ENCODE results near the gene MBNL1.

The MBNL1 gene

DNA sequence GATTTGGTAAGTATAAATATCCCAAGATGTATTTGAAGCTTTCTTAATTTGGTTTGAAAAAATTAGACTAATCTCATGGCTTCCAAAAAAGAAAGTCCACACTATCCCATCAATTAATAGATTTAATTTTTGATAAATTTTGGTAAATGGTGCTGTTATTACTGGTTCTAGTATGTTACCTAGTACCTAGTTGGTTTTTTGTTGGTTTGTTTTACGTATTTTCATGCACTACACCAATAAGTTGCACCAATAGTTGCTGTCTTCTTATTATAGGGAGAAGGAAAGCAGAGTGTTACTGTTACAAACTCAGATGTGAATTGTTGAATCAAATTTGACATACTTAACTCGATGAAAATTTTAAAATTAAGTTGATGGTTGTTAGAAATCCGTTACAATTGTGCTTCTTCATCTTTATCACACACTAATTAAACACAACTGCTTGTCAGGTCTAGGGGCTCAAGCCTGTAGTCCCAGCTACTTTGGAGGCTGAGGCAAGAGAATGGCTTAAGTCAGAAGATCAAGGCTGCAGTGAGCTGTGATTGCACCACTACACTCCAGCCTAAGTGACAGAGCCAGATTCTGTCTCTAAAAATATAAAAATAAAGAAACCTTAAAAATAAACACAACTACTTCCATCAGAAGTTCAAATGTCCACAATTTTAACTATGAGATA lies 23.1 kb upstream of the MBNL1 start:
- DNase-seq (ENCODE audit: low read depth): no peak
- no peak overlapping the region for H3K4me3 ChIP-seq (ENCODE audit: low read depth, low read length)

DNA sequence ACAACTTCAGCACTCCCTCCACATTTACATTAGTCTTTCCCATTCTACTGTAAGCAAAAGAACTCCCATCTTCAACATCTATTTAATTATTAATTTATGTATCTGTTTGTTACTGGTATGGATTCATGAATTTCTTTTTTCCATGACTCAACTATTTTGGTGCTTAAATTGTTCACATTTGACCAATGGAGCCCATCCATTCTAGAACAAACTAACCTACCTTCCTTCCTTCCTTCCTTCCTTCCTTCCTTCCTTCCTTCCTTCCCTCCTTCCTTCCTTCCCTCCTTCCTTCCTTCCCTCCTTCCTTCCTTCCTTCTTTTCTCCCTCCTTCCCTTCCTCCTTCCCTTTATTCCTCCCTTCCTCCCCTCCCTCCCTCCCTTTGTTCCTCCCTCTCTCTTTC lies 16.8 kb upstream of the MBNL1 start:
- no peak overlapping the region for H3K4me3 ChIP-seq (ENCODE audit: low read depth, low read length)
- DNase-seq (ENCODE audit: low read depth): no peak

DNA sequence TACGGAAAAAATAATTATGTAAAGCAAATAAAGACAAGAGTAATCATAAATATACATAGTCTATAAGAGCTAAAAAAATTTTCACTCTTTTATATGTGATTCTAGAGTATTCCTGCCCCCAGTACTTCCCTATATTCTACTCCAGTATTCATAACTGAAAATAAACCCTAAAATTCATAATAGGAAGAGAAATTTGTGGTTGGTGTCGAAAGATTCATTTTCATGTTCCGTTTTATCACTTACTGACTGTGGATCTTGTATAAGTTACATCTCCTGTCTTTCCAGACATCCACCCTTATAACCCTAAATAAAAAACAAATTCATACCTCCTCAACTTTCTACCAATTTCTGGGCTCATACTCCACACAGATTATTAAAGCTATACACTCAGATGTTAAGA lies 16.0 kb upstream of the MBNL1 start:
- DNase-seq (ENCODE audit: low read depth): no peak
- H3K4me3 ChIP-seq (ENCODE audit: low read depth, low read length): no peak overlapping the region

DNA sequence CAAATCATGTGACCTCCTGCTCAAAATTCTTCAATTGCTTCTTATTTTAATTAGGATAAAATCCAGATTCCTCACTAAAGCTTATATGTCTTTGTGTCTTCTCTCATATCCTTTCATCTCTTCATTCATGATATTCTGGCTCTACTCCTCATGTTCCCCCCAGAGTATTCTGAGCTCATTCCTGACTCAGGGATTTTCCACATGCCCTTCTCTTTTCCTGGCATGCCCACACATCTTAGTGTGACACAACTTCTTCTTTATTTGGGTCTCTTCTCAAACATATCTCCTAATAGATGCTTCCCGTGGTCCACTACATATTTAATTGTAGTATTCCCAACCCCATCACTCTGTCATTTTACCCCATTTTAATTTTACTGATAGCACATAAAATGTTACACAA lies 15.2 kb upstream of the MBNL1 start:
- DNase-seq (ENCODE audit: low read depth): no peak
- H3K4me3 ChIP-seq (ENCODE audit: low read depth, low read length): no peak overlapping the region

DNA sequence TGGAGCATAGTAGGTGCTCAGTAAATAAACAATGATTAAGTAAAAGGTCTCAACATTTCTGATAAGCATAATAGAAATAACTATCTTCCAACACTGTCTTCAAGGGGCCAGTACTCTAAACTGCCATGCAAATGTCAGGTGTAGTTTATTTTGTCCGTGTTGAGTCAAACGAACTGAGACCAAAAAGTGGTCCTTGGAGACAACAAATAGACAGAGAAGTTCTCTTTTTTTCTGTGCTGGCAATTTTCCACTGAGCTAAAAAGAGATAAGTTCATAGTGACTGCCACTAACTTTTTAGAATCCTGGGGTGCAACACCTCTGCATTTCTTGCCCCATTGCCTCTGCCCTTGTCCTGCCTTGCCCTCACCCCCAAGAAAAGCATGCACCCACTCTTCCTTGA lies 14.7 kb upstream of the MBNL1 start:
- H3K4me3 ChIP-seq (ENCODE audit: low read depth, low read length): no peak overlapping the region

DNA sequence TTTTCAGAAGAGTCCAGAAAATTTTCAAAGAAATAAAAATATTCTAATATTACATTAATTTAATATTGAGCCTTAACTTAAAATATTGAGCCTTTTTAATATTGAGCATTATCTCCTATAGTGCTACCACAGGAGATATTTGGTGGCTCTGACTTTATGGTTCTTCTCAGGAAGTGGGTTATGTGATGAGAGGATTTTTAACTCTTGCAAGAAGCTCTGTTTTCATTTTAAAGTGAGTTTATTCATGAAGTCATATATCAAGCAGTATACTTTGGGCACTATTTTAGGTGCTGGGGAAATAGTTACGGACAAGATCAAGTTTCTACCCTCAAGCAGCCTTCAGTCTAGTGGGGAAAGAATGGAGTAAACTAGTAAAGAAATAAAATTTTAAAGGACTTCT lies 13.4 kb upstream of the MBNL1 start:
- no peak overlapping the region for H3K4me3 ChIP-seq (ENCODE audit: low read depth, low read length)
- DNase-seq (ENCODE audit: low read depth): no peak

More for the DNA sequence above, 14.7 kb upstream of the MBNL1 start:
- no peak for DNase-seq (ENCODE audit: low read depth)

DNA sequence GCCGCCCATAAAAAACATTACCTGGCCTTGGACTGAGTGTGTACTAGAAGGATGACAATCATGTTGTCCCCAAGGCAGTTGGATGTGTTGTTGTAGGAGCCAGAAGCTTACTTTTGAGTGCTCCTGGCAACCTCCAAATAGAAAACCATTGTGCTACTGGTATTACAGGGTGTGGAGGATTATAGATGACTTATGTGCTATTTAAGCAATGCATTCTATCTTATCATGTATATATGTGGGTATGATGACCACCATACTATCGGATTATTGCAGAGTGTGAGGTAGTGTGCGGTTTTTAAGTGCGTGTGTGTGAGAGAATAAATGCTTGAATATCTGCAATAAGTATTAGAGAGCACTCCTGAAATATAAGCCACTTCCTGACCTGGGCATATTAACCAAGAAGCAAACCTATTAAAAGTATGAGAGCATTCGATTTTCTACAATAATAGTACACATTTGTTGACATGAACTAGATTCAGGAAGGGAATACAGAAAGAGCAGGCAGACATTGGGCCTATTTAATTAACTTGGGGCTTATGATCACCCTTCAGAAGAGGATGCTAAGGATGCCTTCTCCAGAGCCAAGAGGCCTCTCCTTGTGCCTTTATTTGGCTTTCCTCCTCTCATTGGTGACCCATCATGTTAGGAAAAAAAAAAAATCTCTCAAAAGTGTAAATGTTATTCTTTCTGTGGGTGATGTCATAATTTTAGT lies 11.7 kb upstream of the MBNL1 start:
- no peak for DNase-seq (ENCODE audit: low read depth)
- H3K4me3 ChIP-seq (ENCODE audit: low read depth, low read length): no peak overlapping the region

DNA sequence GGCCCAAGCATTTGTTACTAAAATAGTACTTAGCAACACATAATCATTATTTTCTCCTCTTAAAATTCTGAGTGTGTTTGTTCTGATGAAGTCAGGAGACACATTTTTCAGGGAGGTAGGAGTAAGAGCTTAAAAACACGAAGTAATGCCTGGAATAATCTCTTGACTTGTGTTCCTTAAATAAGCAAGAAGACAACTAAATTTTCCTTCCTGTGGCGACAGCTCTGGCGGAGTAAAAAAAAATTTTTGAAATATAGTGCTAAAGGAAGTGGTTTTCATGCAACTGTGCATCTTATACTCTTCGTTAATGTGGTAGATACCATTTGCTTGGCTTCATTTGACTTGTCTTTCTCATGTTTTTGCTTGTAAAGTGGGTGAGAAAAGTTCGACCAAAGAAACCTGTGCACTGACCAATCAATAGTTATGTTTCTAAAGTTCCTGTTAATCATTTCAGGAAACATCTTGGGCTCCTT lies 11.1 kb upstream of the MBNL1 start:
- DNase-seq (ENCODE audit: low read depth): no peak
- no peak overlapping the region for H3K4me3 ChIP-seq (ENCODE audit: low read depth, low read length)

DNA sequence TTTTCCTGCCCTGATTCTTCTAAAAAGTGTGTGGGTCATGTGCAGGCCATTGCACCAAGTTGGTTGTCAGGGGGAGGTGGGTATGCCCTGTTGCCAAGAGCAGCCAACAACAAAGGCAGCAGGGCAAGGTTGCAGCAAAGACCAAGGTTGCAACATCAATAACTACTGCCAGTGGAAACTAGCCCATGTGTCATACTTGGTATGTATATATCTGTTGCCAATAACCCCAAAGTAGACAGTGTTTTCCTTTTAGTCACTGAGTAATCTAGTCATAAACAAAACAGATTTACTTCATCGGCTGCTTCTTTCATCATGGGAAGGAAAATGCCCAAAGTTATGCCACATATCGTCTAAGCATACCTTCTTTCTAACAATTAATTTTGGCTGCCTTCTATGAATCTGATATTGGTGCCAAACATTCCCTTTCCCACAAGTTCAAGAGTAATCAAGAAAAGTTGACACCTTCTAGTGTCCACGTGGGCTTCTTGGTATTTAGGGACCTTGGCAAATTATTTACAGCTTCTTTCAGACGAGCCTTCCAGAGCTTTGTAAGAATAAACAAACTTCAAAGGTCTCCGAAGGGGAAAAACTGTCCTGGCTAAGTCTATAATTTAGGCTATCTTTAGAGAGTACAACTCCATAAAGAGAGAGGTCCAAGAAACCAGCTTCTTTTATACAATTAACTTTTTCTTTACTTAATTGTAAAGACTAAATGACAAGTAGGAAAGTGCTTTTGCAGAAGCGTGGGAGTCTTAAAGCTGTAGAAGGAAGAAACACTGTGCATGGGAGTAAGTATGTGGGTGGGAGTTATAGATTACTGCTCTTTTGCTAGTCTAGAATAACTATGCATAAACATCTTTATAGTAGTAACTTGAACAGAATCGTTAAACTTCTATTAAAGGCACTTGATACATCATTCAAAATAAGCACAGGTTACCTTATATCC lies 10.0 kb upstream of the MBNL1 start:
- H3K4me3 ChIP-seq (ENCODE audit: low read depth, low read length): no peak overlapping the region

DNA sequence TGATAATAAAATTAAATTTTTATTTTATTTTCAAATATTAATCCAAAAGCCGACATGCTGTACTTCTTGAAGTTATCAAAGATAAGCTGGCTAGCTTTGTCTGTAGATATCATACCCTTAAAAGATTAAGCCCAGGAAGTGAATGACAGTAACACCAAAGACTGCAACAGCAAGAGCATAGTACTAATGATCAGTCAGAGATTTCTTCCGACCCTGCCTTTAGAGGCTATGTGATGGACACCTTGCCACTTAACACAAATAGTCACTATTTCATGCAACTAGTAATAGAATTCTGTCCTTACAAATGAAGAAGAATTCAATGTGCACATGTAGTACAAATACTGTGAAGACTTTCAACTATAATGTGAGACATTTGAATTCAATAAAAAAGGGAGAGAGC lies 9.3 kb upstream of the MBNL1 start:
- DNase-seq (ENCODE audit: low read depth): no peak
- H3K4me3 ChIP-seq (ENCODE audit: low read depth, low read length): no peak overlapping the region

More for the DNA sequence above, 10.0 kb upstream of the MBNL1 start:
- DNase-seq (ENCODE audit: low read depth): peak; percentile 98

DNA sequence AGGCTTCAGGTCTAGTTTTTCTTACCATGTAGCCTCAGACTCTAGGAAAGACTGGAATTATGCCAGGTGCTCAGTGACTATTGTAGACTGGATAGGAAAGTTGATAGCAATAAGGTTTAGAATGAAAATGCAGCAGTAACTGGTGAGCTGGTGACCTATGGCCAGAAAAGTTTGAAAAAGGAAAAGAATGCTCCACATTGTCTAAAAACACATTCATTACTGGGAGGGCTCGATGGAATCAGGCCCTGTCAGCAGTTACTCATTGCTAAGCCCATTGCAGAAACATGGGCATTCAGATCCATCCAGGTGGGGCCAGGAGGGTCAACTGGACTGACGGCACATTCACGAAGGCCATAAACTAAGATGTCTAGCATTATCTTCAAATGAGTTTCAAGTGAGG lies 8.7 kb upstream of the MBNL1 start:
- no peak for DNase-seq (ENCODE audit: low read depth)
- no peak overlapping the region for H3K4me3 ChIP-seq (ENCODE audit: low read depth, low read length)

DNA sequence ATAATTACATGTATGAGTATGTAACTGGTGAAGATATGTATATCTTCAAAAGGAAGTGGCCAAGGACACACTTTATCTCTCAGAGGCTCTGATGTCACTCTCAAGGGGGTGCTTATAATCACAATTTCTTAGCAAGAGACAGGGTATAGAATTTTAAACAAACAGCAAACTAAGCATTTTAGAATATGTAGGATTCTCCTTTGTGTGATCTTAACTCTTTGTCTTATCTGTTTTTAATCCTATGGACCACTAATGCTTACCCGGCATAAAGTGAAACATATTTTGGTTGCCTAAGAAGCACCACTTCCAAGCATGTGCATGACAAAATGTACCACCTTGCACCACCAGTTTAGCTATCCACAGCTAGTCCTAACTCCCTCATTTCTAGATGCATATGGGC lies 8.2 kb upstream of the MBNL1 start:
- H3K4me3 ChIP-seq (ENCODE audit: low read depth, low read length): no peak overlapping the region
- DNase-seq (ENCODE audit: low read depth): no peak

DNA sequence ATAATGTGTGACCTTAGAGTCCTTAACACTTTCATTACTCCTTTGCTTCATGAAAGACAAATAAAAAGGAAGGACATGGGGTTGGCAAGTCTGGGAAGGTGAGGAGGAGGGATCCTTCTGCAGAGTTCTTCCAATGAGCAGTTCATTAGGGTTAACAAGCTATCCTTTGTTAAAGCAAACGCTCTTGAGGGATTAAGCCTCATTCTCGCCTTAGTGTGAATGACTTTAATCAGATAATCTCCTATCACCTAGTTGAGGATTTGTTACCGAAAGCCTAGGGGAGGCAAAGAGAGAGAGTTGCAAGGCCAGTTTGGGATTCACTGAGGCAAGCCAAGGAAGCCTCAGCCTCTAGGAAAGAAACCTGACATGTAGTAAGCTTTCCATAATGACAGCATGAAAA lies 7.4 kb upstream of the MBNL1 start:
- DNase-seq (ENCODE audit: low read depth): no peak
- H3K4me3 ChIP-seq (ENCODE audit: low read depth, low read length): no peak overlapping the region

DNA sequence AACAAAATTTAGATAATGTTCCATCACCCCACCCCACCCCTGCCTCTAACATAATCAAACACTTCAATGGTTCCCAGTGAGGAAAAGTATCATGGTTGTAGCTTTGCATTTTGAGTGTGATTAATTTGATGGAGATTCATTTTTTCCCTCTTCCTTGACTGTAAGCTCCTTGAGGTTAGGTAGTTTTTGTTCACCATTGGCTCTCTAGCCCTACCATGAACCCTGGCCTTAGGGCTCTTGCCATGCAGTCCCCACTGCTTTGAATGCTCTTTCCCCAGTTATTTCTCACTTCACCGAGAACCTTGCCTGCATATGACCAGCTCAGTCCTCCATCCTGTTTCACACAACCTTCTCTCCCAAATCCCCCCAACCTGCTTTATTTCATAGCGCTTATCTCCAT lies 5.0 kb upstream of the MBNL1 start:
- DNase-seq (ENCODE audit: low read depth): no peak
- no peak overlapping the region for H3K4me3 ChIP-seq (ENCODE audit: low read depth, low read length)

DNA sequence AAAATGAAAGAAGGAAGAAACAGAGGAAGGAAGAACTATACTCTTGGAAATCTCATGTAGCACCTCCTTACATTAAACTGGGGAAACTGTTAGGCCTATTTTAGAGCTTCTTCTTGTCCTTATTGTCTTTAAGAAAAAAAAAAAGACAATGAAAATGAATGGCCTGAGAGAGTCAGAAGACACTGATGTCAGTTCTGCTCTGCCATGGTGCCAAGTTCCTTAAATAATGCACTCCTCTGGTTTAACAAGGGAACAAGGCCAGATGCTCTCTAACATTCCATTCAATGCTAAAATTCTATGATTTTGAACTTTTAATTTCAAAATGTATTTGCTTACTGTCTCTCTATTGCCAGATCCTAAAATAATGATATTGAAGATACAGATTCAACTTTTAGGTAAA lies 4.4 kb upstream of the MBNL1 start:
- no peak for DNase-seq (ENCODE audit: low read depth)
- no peak overlapping the region for H3K4me3 ChIP-seq (ENCODE audit: low read depth, low read length)

DNA sequence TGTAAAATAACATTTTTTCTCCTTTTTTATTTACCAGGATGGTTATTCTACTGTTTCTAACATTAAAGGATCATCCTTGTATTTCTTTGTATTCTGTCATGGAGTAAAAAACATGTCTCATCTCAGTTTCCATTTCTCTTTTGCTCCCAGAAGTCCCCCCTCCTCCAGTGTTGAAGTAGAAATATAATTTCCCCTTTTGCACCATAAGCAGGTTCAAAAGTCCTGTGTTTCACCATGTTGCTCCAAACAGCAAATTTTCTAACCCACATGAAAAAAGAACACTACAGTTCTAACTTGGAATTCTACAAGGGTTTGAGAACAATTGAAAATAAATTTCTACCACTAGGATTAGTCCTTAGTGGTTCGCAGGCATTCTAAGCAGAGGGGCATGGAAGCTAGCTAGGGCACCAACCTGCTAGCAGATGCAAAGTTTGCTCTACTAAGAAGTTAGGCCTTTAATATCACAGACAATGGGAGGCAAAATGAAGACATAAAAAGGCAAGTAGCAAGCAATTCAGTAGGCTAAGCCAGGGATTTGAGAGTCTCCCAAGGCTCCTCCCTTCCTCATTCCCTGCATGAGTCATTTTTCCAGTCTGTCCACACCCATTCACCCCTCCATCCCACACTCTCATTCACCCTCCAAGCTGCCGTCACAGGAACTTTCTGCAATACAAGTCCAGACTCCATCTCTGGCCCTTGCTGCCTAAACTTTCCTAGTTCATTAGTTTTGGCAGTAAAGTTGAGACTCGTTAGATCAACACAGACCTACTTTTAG lies 2.3 kb upstream of the MBNL1 start:
- peak; percentile 94 for DNase-seq (ENCODE audit: low read depth)
- H3K4me3 ChIP-seq (ENCODE audit: low read depth, low read length): no peak overlapping the region

DNA sequence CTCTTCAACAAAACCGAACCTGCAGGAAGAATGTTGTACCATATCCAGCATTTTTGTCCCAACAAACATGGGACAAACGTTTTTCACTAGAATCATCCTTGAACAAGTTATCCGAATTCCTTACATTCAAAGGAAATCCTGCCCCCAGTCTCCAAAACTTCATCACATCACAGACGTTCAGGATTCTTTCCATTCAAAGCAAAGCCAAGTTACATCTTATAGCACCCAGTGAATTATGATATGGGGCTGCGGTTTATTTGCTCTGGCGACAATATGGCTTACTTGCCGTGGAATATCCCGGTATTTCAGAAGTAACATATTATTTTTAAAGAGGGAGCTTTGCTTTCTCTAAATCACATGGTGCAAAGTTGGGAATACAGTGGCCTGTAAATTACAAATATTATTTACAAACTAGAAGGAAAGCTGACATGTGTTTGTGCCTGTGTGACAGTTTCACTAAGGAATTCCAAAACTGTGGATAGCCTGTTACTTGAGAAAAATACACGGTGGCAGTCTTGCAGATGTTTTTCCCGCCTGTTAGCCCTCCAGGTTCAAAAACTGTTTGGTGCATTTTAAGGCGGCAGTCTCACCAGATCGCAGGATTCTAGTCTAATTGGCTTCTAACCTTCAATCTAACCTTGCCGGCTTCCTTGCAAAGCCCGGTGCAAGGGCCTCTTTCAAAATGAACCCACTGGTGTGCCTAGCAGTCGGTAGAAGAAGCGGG lies 736 bp upstream of the MBNL1 start:
- no peak for DNase-seq (ENCODE audit: low read depth)
- peak overlapping the region; percentile 76 for H3K4me3 ChIP-seq (ENCODE audit: low read depth, low read length)

DNA sequence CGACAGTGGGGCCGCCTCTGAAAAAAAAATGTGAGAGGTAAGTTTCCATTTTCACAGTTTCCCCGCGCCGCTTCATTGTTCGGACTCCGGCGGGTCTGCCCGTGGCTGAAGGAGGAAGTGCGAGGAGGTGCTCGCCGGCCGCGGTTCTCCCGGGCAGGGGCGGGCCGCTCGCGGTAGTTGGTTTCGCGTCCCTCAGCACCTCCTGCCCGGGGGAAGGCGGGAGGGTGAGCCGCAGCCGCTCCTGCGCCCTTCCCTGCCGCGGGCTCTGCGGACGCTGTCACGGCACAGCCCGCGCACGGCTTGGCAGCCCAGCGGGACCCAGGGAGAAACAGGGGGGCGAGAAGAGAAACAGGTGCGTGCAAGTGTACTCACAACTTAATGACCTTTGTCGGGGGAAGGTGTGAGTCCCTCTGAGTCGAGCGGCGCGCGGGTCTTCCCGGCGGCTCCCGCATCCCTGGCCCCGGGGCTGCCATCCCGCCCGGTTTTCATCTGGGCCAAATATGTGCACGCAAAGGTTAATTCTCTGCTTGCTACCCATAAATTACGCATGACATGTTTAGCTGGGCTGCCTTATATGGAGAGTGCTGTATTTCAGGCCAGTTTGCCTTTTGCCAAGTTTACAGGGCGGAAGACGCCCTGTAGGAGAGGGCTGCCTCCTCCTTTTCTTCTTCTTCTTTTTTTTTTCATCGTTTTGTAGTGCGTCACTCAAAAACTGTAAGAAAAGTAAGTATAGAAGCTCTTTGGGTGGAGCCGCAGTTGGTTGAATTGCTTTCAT lies 514 bp downstream of the MBNL1 start:
- peak; percentile 82 for DNase-seq (ENCODE audit: low read depth)
- peak overlapping the region; percentile 76 for H3K4me3 ChIP-seq (ENCODE audit: low read depth, low read length)

Data from skeletal muscle cell (primary cell).